GM12801 (cell line): ENCODE data around the gene COL24A1.

Experiments used
- CTCF ChIP-seq: IDR thresholded peaks from one replicate; pipeline ENCODE4 v1.5.1; 2011; ENCODE audit warnings: control low read depth; ENCODE audit not compliant: insufficient read length; ENCODE audit errors: extremely low read depth

COL24A1 gene

GRCh38 chr1:85839459-85839858, 317.1 kb downstream of the COL24A1 start:
- TF ChIP-seq CTCF = no peak

- no peak for TF ChIP-seq CTCF
Measured at GRCh38 chr1:85838238-85838637, 318.3 kb downstream of the COL24A1 start.

- no peak for TF ChIP-seq CTCF
Measured at GRCh38 chr1:85836736-85837135, 319.8 kb downstream of the COL24A1 start.

GRCh38 chr1:85830837-85831236, 325.7 kb downstream of the COL24A1 start:
- TF ChIP-seq CTCF = no peak

- no peak for TF ChIP-seq CTCF
Measured at GRCh38 chr1:85824066-85824840, 332.3 kb downstream of the COL24A1 start.

- TF ChIP-seq CTCF = no peak
Measured at GRCh38 chr1:85822696-85823095, 333.9 kb downstream of the COL24A1 start.

- TF ChIP-seq CTCF = no peak
Measured at GRCh38 chr1:85818371-85818770, 338.2 kb downstream of the COL24A1 start.
